ENCODE results near the gene E4F1.
"Not testable (repeated sequence)": the region's sequence is repeated elsewhere in the genome, so short reads cannot be mapped to it uniquely, and the experiment has no call there.

GRCh38 chr16:2263026-2263425 lies 39.6 kb downstream of the E4F1 start:
- TF ChIP-seq CTCF, POLR2AphosphoS5, EP300, POLR2A (IDR thresholded peaks at IDR 0.05): not testable (repeated sequence)
